GM12872 (cell line): Measurements from ENCODE around the gene OGG1.

Source experiments
- CTCF ChIP-seq: IDR thresholded peaks from 3 replicates; pipeline ENCODE4 v1.5.1; 2011; ENCODE audit warnings: low read depth, mild to moderate bottlenecking, low read length, moderate library complexity; ENCODE audit not compliant: insufficient read depth

OGG1 gene

GRCh38 chr3:9749645-9750555, at the start of gene OGG1:
TSS of gene OGG1 (plus strand) at chr3:9749952. CDS start at chr3:9750287, 335 bp downstream.
- TF ChIP-seq CTCF: no peak

GRCh38 chr3:9700536-9700935, 49.2 kb upstream of the OGG1 start:
- no peak for TF ChIP-seq CTCF

GRCh38 chr3:9701006-9701405, 48.7 kb upstream of the OGG1 start:
- no peak for TF ChIP-seq CTCF

GRCh38 chr3:9701711-9702110, 48.0 kb upstream of the OGG1 start:
- no peak for TF ChIP-seq CTCF

- TF ChIP-seq CTCF: no peak
Observed at GRCh38 chr3:9703240-9703639, 46.5 kb upstream of the OGG1 start.

GRCh38 chr3:9703736-9704346, 45.9 kb upstream of the OGG1 start, which contains the start of gene CPNE9:
TSS of gene CPNE9 (plus strand) at chr3:9703833. CDS start at chr3:9703997, 164 bp downstream.
- no peak for TF ChIP-seq CTCF
